GM10266 (cell line): Measurements from ENCODE around the gene NQO1.

Experiments used
- DNase-seq: peaks from one replicate; pipeline ENCODE4 v3.0.0; 2012; ENCODE audit errors: extremely low spot score
- CTCF ChIP-seq: IDR thresholded peaks from 2 replicates; pipeline ENCODE4 v1.5.1; 2012; ENCODE audit warnings: mild to moderate bottlenecking, low read depth; ENCODE audit not compliant: control insufficient read depth, insufficient read depth; ENCODE audit errors: missing control alignments

Gene NQO1

GRCh38 chr16:69717066-69717465 is 9.3 kb downstream of the NQO1 start:
- no peak for DNase-seq
- TF ChIP-seq CTCF, result no peak

GRCh38 chr16:69712914-69713581 is 13.3 kb downstream of the NQO1 start:
- TF ChIP-seq CTCF, result no peak
- no peak for DNase-seq

- DNase-seq, result no peak
- TF ChIP-seq CTCF, result no peak
These were observed 14.1 kb downstream of the NQO1 start for GRCh38 chr16:69712277-69712676.

- TF ChIP-seq CTCF, result no peak
- no peak for DNase-seq
These were observed 15.1 kb downstream of the NQO1 start for GRCh38 chr16:69711115-69711740.

GRCh38 chr16:69709456-69710084 is 16.8 kb downstream of the NQO1 start:
- peak; percentile 51 for DNase-seq
- TF ChIP-seq CTCF, result peak; percentile 58

GRCh38 chr16:69707920-69708683 is 18.3 kb downstream of the NQO1 start:
- TF ChIP-seq CTCF, result no peak
- DNase-seq, result no peak
